ENCODE measurements around the gene AFDN.

Gene AFDN

GRCh38 chr6:167846997-167847606, 20.4 kb downstream of the AFDN start:
- TF ChIP-seq EZH2phosphoT487 (conservative IDR thresholded peaks at IDR 0.05; ENCODE audit: low read length) (no peak), CTCF (IDR thresholded peaks at IDR 0.05; ENCODE audit: insufficient read depth, low read length, poor library complexity, severe bottlenecking) (no peak)
- Histone ChIP-seq H3K9me3 (ENCODE audit: insufficient read depth, low read length) (no peaks in the 10 kb centered on the region), H3K79me2 (ENCODE audit: insufficient read depth, low read length) (peaks cover 8% of the 10 kb centered on the region; the same call in 1 of the 2 replicates), H2AFZ (ENCODE audit: low read depth, low read length, severe bottlenecking) (no peak overlapping the region), H3K27ac (ENCODE audit: low read depth, low read length) (no peak overlapping the region), H3K27me3 (ENCODE audit: low read length) (no peaks in the 10 kb centered on the region), H3F3A (ENCODE audit: insufficient read depth) (no peaks in the 10 kb centered on the region), H3K4me2 (ENCODE audit: low read depth, low read length, poor library complexity, severe bottlenecking) (no peak overlapping the region), H3K36me3 (ENCODE audit: low read length) (no peaks in the 10 kb centered on the region), H3K4me3 (ENCODE audit: insufficient read depth, low read length, poor library complexity, severe bottlenecking) (no peak overlapping the region), H3K9ac (ENCODE audit: low read length) (no peak overlapping the region), H3K9me2 (replicated peaks; ENCODE audit: insufficient read depth, low read length) (no peaks in the 10 kb centered on the region), H4K20me1 (ENCODE audit: low read depth, low read length) (peaks cover 31% of the 10 kb centered on the region)

- peaks cover 8% of the 10 kb centered on the region; the same call in 1 of the 2 replicates for H3K79me2 ChIP-seq (ENCODE audit: insufficient read depth, low read length)
- H3K4me3 ChIP-seq (ENCODE audit: insufficient read depth, low read length, poor library complexity, severe bottlenecking), result no peak overlapping the region
- peaks cover 29% of the 10 kb centered on the region for H4K20me1 ChIP-seq (ENCODE audit: low read depth, low read length)
- no peak overlapping the region for H3K27ac ChIP-seq (ENCODE audit: low read depth, low read length)
- H2AFZ ChIP-seq (ENCODE audit: low read depth, low read length, severe bottlenecking), result no peak overlapping the region
- H3K36me3 ChIP-seq (ENCODE audit: low read length), result no peaks in the 10 kb centered on the region
- H3K27me3 ChIP-seq (ENCODE audit: low read length), result no peaks in the 10 kb centered on the region
- no peaks in the 10 kb centered on the region for H3K9me2 ChIP-seq (replicated peaks; ENCODE audit: insufficient read depth, low read length)
- H3K9ac ChIP-seq (ENCODE audit: low read length), result no peak overlapping the region
- no peaks in the 10 kb centered on the region for H3F3A ChIP-seq (ENCODE audit: insufficient read depth)
- no peaks in the 10 kb centered on the region for H3K9me3 ChIP-seq (ENCODE audit: insufficient read depth, low read length)
- no peak overlapping the region for H3K4me2 ChIP-seq (ENCODE audit: low read depth, low read length, poor library complexity, severe bottlenecking)
- TF ChIP-seq EZH2phosphoT487 (conservative IDR thresholded peaks at IDR 0.05; ENCODE audit: low read length) (no peak), CTCF (IDR thresholded peaks at IDR 0.05; ENCODE audit: insufficient read depth, low read length, poor library complexity, severe bottlenecking) (no peak)
Observed at GRCh38 chr6:167847936-167848335, 21.2 kb downstream of the AFDN start.

GRCh38 chr6:167848783-167849182, 22.1 kb downstream of the AFDN start:
- Histone ChIP-seq H3K4me2 (ENCODE audit: low read depth, low read length, poor library complexity, severe bottlenecking) (no peak overlapping the region), H3K9me3 (ENCODE audit: insufficient read depth, low read length) (no peaks in the 10 kb centered on the region), H2AFZ (ENCODE audit: low read depth, low read length, severe bottlenecking) (no peak overlapping the region), H3K27ac (ENCODE audit: low read depth, low read length) (no peak overlapping the region), H3K4me3 (ENCODE audit: insufficient read depth, low read length, poor library complexity, severe bottlenecking) (no peak overlapping the region), H3K36me3 (ENCODE audit: low read length) (no peaks in the 10 kb centered on the region), H3K9me2 (replicated peaks; ENCODE audit: insufficient read depth, low read length) (no peaks in the 10 kb centered on the region), H3K79me2 (ENCODE audit: insufficient read depth, low read length) (peaks cover 8% of the 10 kb centered on the region; the same call in 1 of the 2 replicates), H3F3A (ENCODE audit: insufficient read depth) (no peaks in the 10 kb centered on the region), H3K27me3 (ENCODE audit: low read length) (no peaks in the 10 kb centered on the region), H3K9ac (ENCODE audit: low read length) (no peak overlapping the region), H4K20me1 (ENCODE audit: low read depth, low read length) (peaks cover 24% of the 10 kb centered on the region)
- no peak for TF ChIP-seq EZH2phosphoT487 (conservative IDR thresholded peaks at IDR 0.05; ENCODE audit: low read length)
- TF ChIP-seq CTCF (IDR thresholded peaks at IDR 0.05; ENCODE audit: insufficient read depth, low read length, poor library complexity, severe bottlenecking), result no peak

Data from SU-DHL-6 (cell line).